Osteocyte (in vitro differentiated cells): ENCODE measurements around the gene MRPS9. TPM values are rescaled to one million over a fixed set of nuclear protein-coding genes. Genes with fewer than 3 reads are reported as not detected.

Experiments
- DNase-seq: peaks from one replicate; pipeline ENCODE4 v3.0.0; 2021; ENCODE audit warnings: mixed read lengths; ENCODE audit not compliant: unreplicated experiment; ENCODE audit errors: extremely low spot score
- H3K27ac Mint-ChIP-seq: one replicate; pipeline ENCODE4 v1.8.0; 2021; ENCODE audit warnings: mild to moderate bottlenecking, mixed read lengths; ENCODE audit not compliant: unreplicated experiment
- H3K27me3 Mint-ChIP-seq: one replicate; pipeline ENCODE4 v1.8.0; 2021; ENCODE audit warnings: mixed read lengths; ENCODE audit not compliant: unreplicated experiment
- H3K36me3 Mint-ChIP-seq: one replicate; pipeline ENCODE4 v1.8.0; 2021; ENCODE audit warnings: mixed read lengths; ENCODE audit not compliant: unreplicated experiment
- H3K4me1 Mint-ChIP-seq: one replicate; pipeline ENCODE4 v1.8.0; 2021; ENCODE audit warnings: mixed read lengths; ENCODE audit not compliant: unreplicated experiment
- H3K4me3 Mint-ChIP-seq: one replicate; pipeline ENCODE4 v1.8.0; 2021; ENCODE audit warnings: mild to moderate bottlenecking, moderate library complexity, mixed read lengths; ENCODE audit not compliant: unreplicated experiment
- H3K9me3 Mint-ChIP-seq: one replicate; pipeline ENCODE4 v1.8.0; 2021; ENCODE audit warnings: mixed read lengths; ENCODE audit not compliant: unreplicated experiment
- CTCF ChIP-seq: fragments of 200-600 bp; sonication (generic); IDR thresholded peaks from 2 replicates; pipeline ENCODE4 v1.5.0; 2021; ENCODE audit warnings: antibody characterized with exemption, mild to moderate bottlenecking, moderate library complexity
- total RNA-seq: library from RNA; stranded (reverse); gene quantifications from 2 replicates; pipeline ENCODE4 v1.2.1, GENCODE V29; 2021

Gene MRPS9
- total RNA-seq, 1 donor from 2014 or later = 22.6 TPM

- Mint-ChIP-seq H3K36me3 (peaks cover 15% of the 10 kb centered on the region), H3K4me1 (peaks cover 5% of the 10 kb centered on the region), H3K4me3 (no peak overlapping the region), H3K27ac (no peak overlapping the region), H3K9me3 (peaks cover 10% of the 10 kb centered on the region), H3K27me3 (no peaks in the 10 kb centered on the region)
- no peak for TF ChIP-seq CTCF
- no peak for DNase-seq
Observed at GRCh38 chr2:105056245-105056644, 18.4 kb downstream of the MRPS9 start.

- TF ChIP-seq CTCF = no peak
- H3K4me1 Mint-ChIP-seq = peaks cover 6% of the 10 kb centered on the region
Observed at GRCh38 chr2:105057005-105057404, 19.1 kb downstream of the MRPS9 start.

GRCh38 chr2:105061560-105061959, 23.7 kb downstream of the MRPS9 start:
- no peak for TF ChIP-seq CTCF
- H3K36me3 Mint-ChIP-seq = peaks cover 6% of the 10 kb centered on the region
- no peak for DNase-seq
- H3K4me3 Mint-ChIP-seq = no peak overlapping the region
- no peaks in the 10 kb centered on the region for H3K27me3 Mint-ChIP-seq
- no peak overlapping the region for H3K27ac Mint-ChIP-seq
- peaks cover 3% of the 10 kb centered on the region for H3K4me1 Mint-ChIP-seq
- no peaks in the 10 kb centered on the region for H3K9me3 Mint-ChIP-seq

More at GRCh38 chr2:105057005-105057404, 19.1 kb downstream of the MRPS9 start:
- Mint-ChIP-seq H3K4me3 (no peak overlapping the region), H3K36me3 (peaks cover 11% of the 10 kb centered on the region), H3K27ac (no peak overlapping the region), H3K27me3 (no peaks in the 10 kb centered on the region), H3K9me3 (peaks cover 6% of the 10 kb centered on the region)
- no peak for DNase-seq

- H3K27me3 Mint-ChIP-seq = no peaks in the 10 kb centered on the region
- no peak for DNase-seq
- H3K4me3 Mint-ChIP-seq = no peak overlapping the region
- H3K9me3 Mint-ChIP-seq = no peaks in the 10 kb centered on the region
- H3K27ac Mint-ChIP-seq = no peak overlapping the region
- H3K4me1 Mint-ChIP-seq = peaks cover 3% of the 10 kb centered on the region
- no peak for TF ChIP-seq CTCF
- H3K36me3 Mint-ChIP-seq = peaks cover 6% of the 10 kb centered on the region
Observed at GRCh38 chr2:105062158-105062557, 24.3 kb downstream of the MRPS9 start.

GRCh38 chr2:105068387-105068786, 30.5 kb downstream of the MRPS9 start:
- Mint-ChIP-seq H3K27me3 (no peaks in the 10 kb centered on the region), H3K4me3 (no peak overlapping the region), H3K36me3 (peaks cover 4% of the 10 kb centered on the region), H3K9me3 (no peaks in the 10 kb centered on the region), H3K4me1 (no peaks in the 10 kb centered on the region), H3K27ac (no peak overlapping the region)
- DNase-seq = no peak
- TF ChIP-seq CTCF = no peak
